A673 (cell line): ENCODE results near the gene ALOX15. TPM values are rescaled to one million over a fixed set of nuclear protein-coding genes. Genes with fewer than 3 reads are reported as not detected.
"Not testable (repeated sequence)": the region's sequence is repeated elsewhere in the genome, so short reads cannot be mapped to it uniquely, and the experiment has no call there.

Source experiments
- BruUV-seq: library from RNA; stranded (reverse); fragments of 400-500 nt; replicated peaks from 2 replicates; lab custom pipeline; 2021; lab: Mats Ljungman, UMichigan
- CTCF ChIA-PET: fragments of 300-600 bp; sonication (Branson Sonifier 250); formaldehyde crosslinking; loops from one replicate; lab custom pipeline; 2022; ENCODE audit warnings: antibody characterized with exemption; lab: Charles Lee
- POLR2A ChIA-PET: fragments of 300-600 bp; sonication (Branson Sonifier 250); formaldehyde crosslinking; loops from one replicate; lab custom pipeline; 2022; ENCODE audit warnings: antibody characterized with exemption; ENCODE audit not compliant: low non-redundant PET; lab: Charles Lee
- DNase-seq: peaks from one replicate; pipeline ENCODE4 v3.0.0-alpha.2; 2015; ENCODE audit warnings: low spot score
- H3K27ac ChIP-seq: fragments of 200-600 bp; sonication (generic); 2 replicates; pipeline ENCODE4 v1.5.1; 2016; ENCODE audit warnings: mixed run types, low read depth, mild to moderate bottlenecking, mixed read lengths, antibody characterized with exemption, low read length; ENCODE audit not compliant: poor library complexity, severe bottlenecking
- H3K27me3 ChIP-seq: fragments of 200-600 bp; sonication (generic); replicated peaks from 2 replicates; pipeline ENCODE4 v1.6.1; 2017; ENCODE audit warnings: mixed run types, low read depth, mild to moderate bottlenecking, mixed read lengths, antibody characterized with exemption, low read length; ENCODE audit not compliant: insufficient read depth, poor library complexity
- H3K36me3 ChIP-seq: fragments of 200-600 bp; sonication (generic); 2 replicates; pipeline ENCODE4 v1.6.1; 2016; ENCODE audit warnings: mixed run types, mild to moderate bottlenecking, mixed read lengths, antibody characterized with exemption, low read length; ENCODE audit not compliant: insufficient read depth, poor library complexity, severe bottlenecking
- H3K4me1 ChIP-seq: fragments of 200-600 bp; sonication (generic); 2 replicates; pipeline ENCODE4 v1.6.1; 2017; ENCODE audit warnings: mixed run types, mild to moderate bottlenecking, mixed read lengths, antibody characterized with exemption, low read length; ENCODE audit not compliant: insufficient read depth, poor library complexity, severe bottlenecking
- H3K4me3 ChIP-seq: fragments of 200-600 bp; sonication (generic); 2 replicates; pipeline ENCODE4 v1.5.1; 2016; ENCODE audit warnings: low read depth, mixed run types, mild to moderate bottlenecking, mixed read lengths, low read length; ENCODE audit not compliant: poor library complexity, severe bottlenecking
- H3K9me3 ChIP-seq: fragments of 200-600 bp; sonication (generic); 2 replicates; pipeline ENCODE4 v1.6.1; 2016; ENCODE audit warnings: mixed run types, low read depth, mild to moderate bottlenecking, mixed read lengths, antibody characterized with exemption, low read length; ENCODE audit not compliant: poor library complexity, severe bottlenecking
- CTCF ChIP-seq: fragments of 300-800, 200-600 bp; sonication (generic); conservative IDR thresholded peaks from 2 replicates; pipeline ENCODE4 v1.5.1; 2017; ENCODE audit warnings: low read depth, mild to moderate bottlenecking, antibody characterized with exemption, low read length, moderate library complexity, mixed read lengths
- EZH2 ChIP-seq: fragments of 200-600 bp; sonication (generic); IDR thresholded peaks from 2 replicates; pipeline ENCODE4 v1.6.1; 2017; ENCODE audit warnings: borderline replicate concordance, low read depth, mild to moderate bottlenecking, mixed read lengths, antibody characterized with exemption, low read length; ENCODE audit not compliant: poor library complexity, severe bottlenecking
- intact Hi-C: fragments of 100-400 bp; cut with micrococcal nuclease; formaldehyde crosslinking; loops from one replicate; pipeline ENCODE4 v1.10.0; 2022; ENCODE audit not compliant: unreplicated experiment
- total RNA-seq: library from RNA; stranded (reverse); gene quantifications from 2 replicates; pipeline ENCODE4 v1.2.3, GENCODE V29; 2021

ALOX15 gene
- total RNA-seq, 1 experiment from 2014 or later, result not detected

DNA sequence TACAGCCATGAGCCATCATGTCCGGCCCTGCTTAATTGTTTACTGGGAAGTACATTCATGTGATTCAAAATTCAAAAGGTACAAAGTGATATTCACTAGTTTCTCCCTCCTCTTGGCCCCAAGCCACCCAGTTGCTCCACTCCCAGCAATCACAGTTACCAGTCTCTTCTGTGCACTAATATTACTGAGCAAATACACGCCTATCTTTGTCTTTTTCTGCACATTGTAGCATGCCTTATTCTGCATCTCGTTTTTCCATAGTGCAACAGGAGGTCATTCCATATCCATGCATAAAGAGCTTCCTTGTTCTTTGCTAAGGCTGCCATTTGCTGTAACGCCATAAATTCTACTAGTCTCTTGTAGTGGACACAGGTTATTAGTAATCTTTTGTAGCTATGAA, 2.2 kb upstream of the ALOX15 start:
- intact Hi-C loops, result no loop called here
- no TSS peak for BruUV-seq
- H3K9me3 ChIP-seq, result no peaks in the 10 kb centered on the region
- H3K4me3 ChIP-seq, result no peak overlapping the region
- no peak for DNase-seq
- H3K36me3 ChIP-seq, result no peaks in the 10 kb centered on the region
- H3K27ac ChIP-seq, result no peak overlapping the region
- ChIA-PET POLR2A (no interaction called here), CTCF (no interaction called here)
- peaks cover 51% of the 10 kb centered on the region for H3K27me3 ChIP-seq
- H3K4me1 ChIP-seq, result peaks cover 14% of the 10 kb centered on the region
- TF ChIP-seq EZH2, result no peak
- no peak for TF ChIP-seq CTCF

GRCh38 chr17:4642286-4642685, 808 bp upstream of the ALOX15 start:
- ChIA-PET CTCF (no interaction called here), POLR2A (no interaction called here)
- Histone ChIP-seq H3K9me3 (no peaks in the 10 kb centered on the region), H3K36me3 (no peaks in the 10 kb centered on the region), H3K27ac (no peak overlapping the region), H3K4me1 (peaks cover 14% of the 10 kb centered on the region), H3K27me3 (peaks cover 57% of the 10 kb centered on the region), H3K4me3 (no peak overlapping the region)
- BruUV-seq, result no TSS peak
- intact Hi-C loops, result no loop called here
- TF ChIP-seq EZH2, result no peak
- no peak for TF ChIP-seq CTCF
- peak; percentile 23 for DNase-seq

GRCh38 chr17:4640569-4641188, 799 bp downstream of the ALOX15 start:
- POLR2A ChIA-PET, CTCF ChIA-PET, intact Hi-C loops, H3K36me3 ChIP-seq, H3K9me3 ChIP-seq, H3K27ac ChIP-seq, H3K4me3 ChIP-seq, BruUV-seq, DNase-seq: not testable (repeated sequence)
- Histone ChIP-seq H3K27me3 (peaks cover 73% of the 10 kb centered on the region), H3K4me1 (peaks cover 14% of the 10 kb centered on the region)
- TF ChIP-seq EZH2, result peak; percentile 8

- H3K9me3 ChIP-seq, POLR2A ChIA-PET, H3K27ac ChIP-seq, BruUV-seq, H3K4me3 ChIP-seq, H3K36me3 ChIP-seq, CTCF ChIA-PET, intact Hi-C loops: not testable (repeated sequence)
- Histone ChIP-seq H3K4me1 (peaks cover 14% of the 10 kb centered on the region), H3K27me3 (peaks cover 73% of the 10 kb centered on the region)
- peak; percentile 22 for DNase-seq
These were observed 2.0 kb downstream of the ALOX15 start for GRCh38 chr17:4639301-4640059.

DNA sequence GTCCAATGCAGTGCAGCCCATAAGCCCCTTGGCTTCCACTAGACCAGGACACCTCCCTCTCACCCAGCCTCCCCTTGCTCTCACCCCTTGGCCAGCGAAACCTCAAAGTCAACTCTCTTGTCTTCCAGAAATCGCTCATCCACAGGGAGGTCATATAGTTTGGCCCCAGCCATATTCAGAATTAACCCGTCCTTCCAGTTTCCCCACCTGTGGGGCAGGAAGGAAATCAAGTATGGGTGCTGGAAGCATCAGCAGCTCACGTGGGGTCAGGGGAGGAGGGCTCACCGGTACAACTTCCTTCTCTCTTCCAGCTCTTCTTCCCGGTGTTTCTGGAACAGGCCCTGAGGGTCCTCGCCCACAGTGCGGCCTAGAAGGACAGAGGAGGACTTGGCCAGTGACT, 2.7 kb downstream of the ALOX15 start:
- CTCF ChIA-PET, H3K27ac ChIP-seq, H3K36me3 ChIP-seq, H3K4me3 ChIP-seq, H3K9me3 ChIP-seq, intact Hi-C loops, BruUV-seq, DNase-seq, POLR2A ChIA-PET: not testable (repeated sequence)
- Histone ChIP-seq H3K4me1 (peaks cover 14% of the 10 kb centered on the region), H3K27me3 (peaks cover 69% of the 10 kb centered on the region)
